Progenitor cell of endocrine pancreas (in vitro differentiated cells): ENCODE results near the gene C12orf75. TPM values are rescaled to one million over a fixed set of nuclear protein-coding genes. Genes with fewer than 3 reads are reported as not detected.

Experiments
- DNase-seq: peaks from one replicate; pipeline ENCODE4 v3.0.0; 2021; ENCODE audit warnings: low spot score; ENCODE audit not compliant: unreplicated experiment
- H3K27ac Mint-ChIP-seq: 2 replicates; pipeline ENCODE4 v1.8.0; 2021; ENCODE audit warnings: mild to moderate bottlenecking, moderate library complexity, mixed read lengths
- H3K27me3 Mint-ChIP-seq: 2 replicates; pipeline ENCODE4 v1.8.0; 2021; ENCODE audit warnings: mixed read lengths
- H3K36me3 Mint-ChIP-seq: 2 replicates; pipeline ENCODE4 v1.8.0; 2022; ENCODE audit warnings: mixed read lengths; ENCODE audit not compliant: insufficient read depth
- H3K4me1 Mint-ChIP-seq: 2 replicates; pipeline ENCODE4 v1.8.0; 2021; ENCODE audit warnings: low read depth, mixed read lengths
- H3K4me3 Mint-ChIP-seq: 2 replicates; pipeline ENCODE4 v1.8.0; 2021; ENCODE audit warnings: low read depth, mild to moderate bottlenecking, moderate library complexity, mixed read lengths
- H3K9me3 Mint-ChIP-seq: 2 replicates; pipeline ENCODE4 v1.8.0; 2021; ENCODE audit warnings: low read depth, mixed read lengths
- CTCF ChIP-seq: fragments of 200-600 bp; sonication (generic); IDR thresholded peaks from one replicate; pipeline ENCODE4 v1.5.0; 2021; ENCODE audit warnings: antibody characterized with exemption, mild to moderate bottlenecking; ENCODE audit not compliant: unreplicated experiment
- total RNA-seq: library from RNA; stranded (reverse); gene quantifications from 2 replicates; pipeline ENCODE4 v1.2.1, GENCODE V29; 2021

Gene C12orf75
- total RNA-seq, 1 donor from 2014 or later, result 228 TPM

- peaks cover 9% of the 10 kb centered on the region for H3K36me3 Mint-ChIP-seq
- peaks cover 8% of the 10 kb centered on the region for H3K4me1 Mint-ChIP-seq
- no peak overlapping the region for H3K4me3 Mint-ChIP-seq
- H3K9me3 Mint-ChIP-seq, result peaks cover 8% of the 10 kb centered on the region
- H3K27me3 Mint-ChIP-seq, result peaks cover 4% of the 10 kb centered on the region
- no peak overlapping the region for H3K27ac Mint-ChIP-seq
- no peak for TF ChIP-seq CTCF
- DNase-seq, result no peak
These were observed 89.1 kb downstream of the C12orf75 start for GRCh38 chr12:105419606-105420005.

- DNase-seq, result no peak
- TF ChIP-seq CTCF, result no peak
- peaks cover 4% of the 10 kb centered on the region for H3K27me3 Mint-ChIP-seq
- H3K36me3 Mint-ChIP-seq, result peaks cover 8% of the 10 kb centered on the region
- peaks cover 8% of the 10 kb centered on the region for H3K9me3 Mint-ChIP-seq
- peaks cover 8% of the 10 kb centered on the region for H3K4me1 Mint-ChIP-seq
- no peak overlapping the region for H3K4me3 Mint-ChIP-seq
- no peak overlapping the region for H3K27ac Mint-ChIP-seq
These were observed 89.6 kb downstream of the C12orf75 start for GRCh38 chr12:105420046-105420445.

GRCh38 chr12:105420659-105421240 lies 90.3 kb downstream of the C12orf75 start:
- Mint-ChIP-seq H3K27me3 (peaks cover 4% of the 10 kb centered on the region), H3K36me3 (peaks cover 7% of the 10 kb centered on the region), H3K4me1 (peaks cover 8% of the 10 kb centered on the region), H3K27ac (no peak overlapping the region), H3K4me3 (no peak overlapping the region), H3K9me3 (peaks cover 8% of the 10 kb centered on the region)
- TF ChIP-seq CTCF, result peak; percentile 97
- DNase-seq, result peak; percentile 67

Other genes starting within 250 kb of the C12orf75 start
- gene ALDH1L2, start 246.2 kb upstream of the C12orf75 start, total RNA-seq, result 0.69 and 1.5 TPM in 2 replicates
- 50.1 and 52.7 TPM in 2 replicates for gene WASHC4, start 223.0 kb upstream of the C12orf75 start, total RNA-seq
- 158 and 159 TPM in 2 replicates for gene APPL2, start 94.5 kb upstream of the C12orf75 start, total RNA-seq